Measurements from ENCODE around the gene TMEM266. TPM values are rescaled to one million over a fixed set of nuclear protein-coding genes. Genes with fewer than 3 reads are reported as not detected.

Gene TMEM266
- total RNA-seq, 1 donor from 2014 or later = 1.8 TPM

DNA sequence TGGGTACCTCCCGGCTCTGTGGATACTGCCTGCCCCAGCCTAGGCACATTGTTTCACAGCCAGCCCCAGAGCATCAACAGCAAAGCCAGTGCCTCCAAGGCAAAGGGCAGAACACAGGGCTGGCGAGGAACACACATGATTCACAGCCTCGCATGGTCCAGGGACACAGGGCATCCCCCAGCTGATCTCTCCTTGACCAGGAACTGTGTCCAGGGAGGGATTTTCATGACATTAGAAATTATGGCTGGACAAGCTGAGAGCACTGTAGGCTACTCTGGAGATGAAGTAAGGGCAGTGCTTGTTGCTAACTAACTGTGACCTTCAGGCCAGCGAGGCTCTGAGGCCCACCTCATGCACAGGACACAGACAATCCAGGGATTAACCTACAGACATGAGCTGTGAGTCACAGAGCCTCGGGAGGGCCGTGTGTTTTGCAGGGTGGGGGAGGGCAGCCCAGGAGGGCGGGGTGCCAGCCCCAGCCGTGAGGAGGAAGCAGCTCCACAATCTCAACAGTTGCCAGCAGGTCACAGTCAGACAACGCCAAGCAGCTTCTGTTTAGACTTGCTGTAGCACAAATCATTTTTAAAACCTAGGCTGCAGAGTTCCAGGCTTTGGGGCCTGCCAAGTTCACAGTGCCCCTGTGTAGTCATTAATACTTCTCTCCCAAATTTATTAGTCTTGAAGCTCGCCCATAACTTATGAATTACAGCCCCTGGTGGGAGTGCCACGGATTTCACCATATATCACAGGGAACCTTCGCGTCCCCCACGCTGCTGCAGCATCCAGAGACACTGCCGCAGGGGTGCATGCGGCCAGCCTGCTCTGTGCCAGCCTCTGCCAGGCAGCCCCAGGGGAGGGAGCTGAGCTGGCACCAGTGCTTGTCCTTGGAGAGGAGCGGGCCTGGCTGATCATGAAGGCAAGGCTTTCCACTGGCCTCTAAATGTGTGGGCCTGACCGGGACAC lies 136.8 kb downstream of the TMEM266 start:
- Mint-ChIP-seq H3K27ac (peak overlapping the region; percentile 81), H3K27me3 (ENCODE audit: low read depth) (peaks cover 4% of the 10 kb centered on the region), H3K9me3 (no peaks in the 10 kb centered on the region), H3K4me1 (peaks cover 28% of the 10 kb centered on the region), H3K36me3 (no peaks in the 10 kb centered on the region), H3K4me3 (no peak overlapping the region)
- TF ChIP-seq CTCF (IDR thresholded peaks at IDR 0.05; ENCODE audit: unreplicated experiment) = no peak
- DNase-seq (ENCODE audit: low spot score in 2 of 2, unreplicated experiment in 2 of 2) = no peak

DNA sequence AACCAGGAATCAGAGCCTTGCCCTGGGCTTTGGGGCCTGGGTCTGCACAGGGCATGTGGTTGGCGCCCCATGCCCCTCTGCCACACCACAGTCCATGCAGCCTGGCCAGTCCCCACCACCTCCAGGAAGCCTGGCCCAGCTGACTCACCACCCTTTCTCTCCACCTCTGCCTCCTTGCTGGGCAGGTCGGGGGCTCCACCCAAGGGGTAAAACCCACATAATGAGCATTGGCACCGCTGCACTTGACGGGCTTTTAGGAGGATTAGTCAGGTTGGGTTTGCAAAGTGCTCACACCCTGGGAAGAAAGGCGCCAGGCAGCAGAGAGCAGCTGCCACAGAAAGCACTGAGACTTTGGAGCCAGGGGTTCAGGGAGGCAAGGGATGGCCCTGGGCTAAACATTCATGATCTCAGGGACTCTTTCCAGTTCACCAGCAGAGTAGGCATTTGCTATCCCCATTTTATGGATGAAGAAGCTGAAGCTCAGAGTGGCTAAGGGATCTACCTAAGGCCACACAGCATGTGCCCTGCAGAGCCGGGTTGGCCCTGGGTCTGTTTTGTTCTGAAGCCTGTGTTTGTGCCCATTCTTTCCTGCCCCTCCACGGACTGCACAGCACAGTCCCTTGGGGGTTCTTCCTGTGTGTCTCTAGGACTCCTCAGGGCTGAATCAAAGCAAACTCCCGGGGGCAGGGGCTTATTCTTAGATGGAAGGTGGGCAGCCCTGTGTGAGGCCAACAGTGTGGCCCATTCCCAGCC lies 138.1 kb downstream of the TMEM266 start:
- no peak for DNase-seq (ENCODE audit: low spot score in 2 of 2, unreplicated experiment in 2 of 2)
- no peak for TF ChIP-seq CTCF (IDR thresholded peaks at IDR 0.05; ENCODE audit: unreplicated experiment)
- no peaks in the 10 kb centered on the region for H3K9me3 Mint-ChIP-seq
- no peaks in the 10 kb centered on the region for H3K27me3 Mint-ChIP-seq (ENCODE audit: low read depth)
- no peaks in the 10 kb centered on the region for H3K36me3 Mint-ChIP-seq
- peaks cover 28% of the 10 kb centered on the region for H3K4me1 Mint-ChIP-seq
- no peak overlapping the region for H3K4me3 Mint-ChIP-seq
- H3K27ac Mint-ChIP-seq = no peak overlapping the region

- peaks cover 28% of the 10 kb centered on the region for H3K4me1 Mint-ChIP-seq
- TF ChIP-seq CTCF (IDR thresholded peaks at IDR 0.05; ENCODE audit: unreplicated experiment) = no peak
- no peaks in the 10 kb centered on the region for H3K9me3 Mint-ChIP-seq
- no peaks in the 10 kb centered on the region for H3K36me3 Mint-ChIP-seq
- no peak overlapping the region for H3K27ac Mint-ChIP-seq
- H3K27me3 Mint-ChIP-seq (ENCODE audit: low read depth) = no peaks in the 10 kb centered on the region
- no peak for DNase-seq (ENCODE audit: low spot score in 2 of 2, unreplicated experiment in 2 of 2)
- no peak overlapping the region for H3K4me3 Mint-ChIP-seq
These were observed 138.8 kb downstream of the TMEM266 start for GRCh38 chr15:76198456-76199105.

GRCh38 chr15:76199106-76200082 lies 139.6 kb downstream of the TMEM266 start:
- H3K4me1 Mint-ChIP-seq = peaks cover 28% of the 10 kb centered on the region
- H3K9me3 Mint-ChIP-seq = no peaks in the 10 kb centered on the region
- no peaks in the 10 kb centered on the region for H3K27me3 Mint-ChIP-seq (ENCODE audit: low read depth)
- no peak for DNase-seq (ENCODE audit: low spot score in 2 of 2, unreplicated experiment in 2 of 2)
- no peak for TF ChIP-seq CTCF (IDR thresholded peaks at IDR 0.05; ENCODE audit: unreplicated experiment)
- no peak overlapping the region for H3K27ac Mint-ChIP-seq
- H3K4me3 Mint-ChIP-seq = no peak overlapping the region
- H3K36me3 Mint-ChIP-seq = no peaks in the 10 kb centered on the region

DNA sequence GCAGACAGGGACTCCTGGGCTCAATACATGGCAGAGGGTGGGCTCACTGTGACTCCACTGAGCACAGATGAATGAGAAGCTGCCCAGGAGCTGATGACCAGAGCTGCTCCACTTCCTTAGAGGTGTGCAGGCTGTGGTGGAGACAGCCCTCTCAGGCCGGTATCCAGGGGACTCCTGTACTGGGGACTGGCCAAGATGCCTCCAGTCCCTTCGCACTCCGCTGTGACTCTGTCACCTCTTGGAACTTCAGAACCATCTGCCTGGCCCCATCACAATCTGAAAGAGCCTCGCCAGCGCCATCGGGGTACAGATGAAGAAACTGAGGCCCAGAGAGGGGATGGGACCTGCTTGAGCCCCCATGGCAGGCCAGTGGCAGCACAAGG lies 140.3 kb downstream of the TMEM266 start:
- no peaks in the 10 kb centered on the region for H3K9me3 Mint-ChIP-seq
- peaks cover 30% of the 10 kb centered on the region for H3K4me1 Mint-ChIP-seq
- no peak for DNase-seq (ENCODE audit: low spot score in 2 of 2, unreplicated experiment in 2 of 2)
- no peak for TF ChIP-seq CTCF (IDR thresholded peaks at IDR 0.05; ENCODE audit: unreplicated experiment)
- no peak overlapping the region for H3K4me3 Mint-ChIP-seq
- H3K36me3 Mint-ChIP-seq = peaks cover 2% of the 10 kb centered on the region
- no peaks in the 10 kb centered on the region for H3K27me3 Mint-ChIP-seq (ENCODE audit: low read depth)
- H3K27ac Mint-ChIP-seq = no peak overlapping the region
